ENCODE measurements around the gene FGA.

DNA sequence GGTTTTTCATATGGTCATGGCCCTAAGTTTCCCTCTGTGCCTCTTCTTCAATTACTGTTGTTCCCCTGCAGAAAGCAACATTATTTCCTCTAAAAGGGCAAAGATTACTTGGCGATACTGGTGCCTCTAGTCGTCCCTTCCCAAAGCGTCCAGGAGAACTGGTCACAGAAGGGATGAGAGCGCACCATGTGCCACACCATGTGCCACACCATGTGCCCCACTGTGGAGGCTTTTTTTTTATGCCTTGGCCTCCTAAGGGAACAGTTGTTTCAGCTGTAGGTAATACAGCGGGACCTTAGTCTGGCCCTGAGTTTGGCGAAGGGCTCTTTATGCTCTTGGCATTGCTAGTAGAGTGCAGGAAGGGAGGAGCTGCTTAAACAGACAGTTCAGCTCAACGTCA, 33.5 kb upstream of the FGA start:
- no peak for TF ChIP-seq EZH2 (IDR thresholded peaks at IDR 0.05; ENCODE audit: low read length)
- TF ChIP-seq, protein P1, sequence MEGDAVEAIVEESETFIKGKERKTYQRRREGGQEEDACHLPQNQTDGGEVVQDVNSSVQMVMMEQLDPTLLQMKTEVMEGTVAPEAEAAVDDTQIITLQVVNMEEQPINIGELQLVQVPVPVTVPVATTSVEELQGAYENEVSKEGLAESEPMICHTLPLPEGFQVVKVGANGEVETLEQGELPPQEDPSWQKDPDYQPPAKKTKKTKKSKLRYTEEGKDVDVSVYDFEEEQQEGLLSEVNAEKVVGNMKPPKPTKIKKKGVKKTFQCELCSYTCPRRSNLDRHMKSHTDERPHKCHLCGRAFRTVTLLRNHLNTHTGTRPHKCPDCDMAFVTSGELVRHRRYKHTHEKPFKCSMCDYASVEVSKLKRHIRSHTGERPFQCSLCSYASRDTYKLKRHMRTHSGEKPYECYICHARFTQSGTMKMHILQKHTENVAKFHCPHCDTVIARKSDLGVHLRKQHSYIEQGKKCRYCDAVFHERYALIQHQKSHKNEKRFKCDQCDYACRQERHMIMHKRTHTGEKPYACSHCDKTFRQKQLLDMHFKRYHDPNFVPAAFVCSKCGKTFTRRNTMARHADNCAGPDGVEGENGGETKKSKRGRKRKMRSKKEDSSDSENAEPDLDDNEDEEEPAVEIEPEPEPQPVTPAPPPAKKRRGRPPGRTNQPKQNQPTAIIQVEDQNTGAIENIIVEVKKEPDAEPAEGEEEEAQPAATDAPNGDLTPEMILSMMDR (optimal IDR thresholded peaks at IDR 0.05 in 1 of 3, IDR thresholded peaks at IDR 0.05 in 1 of 3, conservative IDR thresholded peaks at IDR 0.05 in 1 of 3; ENCODE audit: extremely low read depth in 1 of 3, insufficient read depth in 2 of 3, low read length in 3 of 3): no peak

Measured in keratinocyte (primary cell).